Measurements from ENCODE around the gene ZMYM3.

DNA sequence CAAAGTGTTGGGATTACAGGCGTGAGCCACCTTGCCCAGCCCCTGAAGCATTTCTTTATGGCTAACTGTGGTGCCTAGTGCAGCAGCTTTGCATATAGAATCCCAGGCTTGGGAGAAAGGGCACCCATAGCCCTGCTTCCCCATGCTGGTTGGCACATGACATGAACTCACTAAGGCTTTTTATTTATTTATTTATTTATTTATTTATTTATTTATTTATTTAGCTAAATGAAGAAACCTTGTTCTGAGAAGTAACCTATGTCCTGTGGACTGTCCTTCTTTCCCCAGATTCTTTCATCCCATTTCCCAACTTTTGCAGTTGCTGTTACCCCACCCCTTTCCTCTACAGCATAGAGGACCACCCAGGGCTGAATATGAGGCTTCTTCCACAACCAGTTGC, 32.8 kb downstream of the ZMYM3 start:
- TF ChIP-seq SP1 (IDR thresholded peaks at IDR 0.05), result no peak
- TF ChIP-seq FOXK2 (IDR thresholded peaks at IDR 0.05), result no peak
- TF ChIP-seq ARNT (IDR thresholded peaks at IDR 0.05), result no peak
- no peak for TF ChIP-seq FOXA1 (IDR thresholded peaks at IDR 0.05)
- no peak for TF ChIP-seq FOXM1 (IDR thresholded peaks at IDR 0.05; ENCODE audit: borderline replicate concordance)
- no peak for TF ChIP-seq L3MBTL2 (conservative IDR thresholded peaks at IDR 0.05)
- TF ChIP-seq CTBP1 (IDR thresholded peaks at IDR 0.05; ENCODE audit: borderline replicate concordance), result no peak
- no peak for TF ChIP-seq TARDBP (IDR thresholded peaks at IDR 0.05)
- TF ChIP-seq NFRKB (IDR thresholded peaks at IDR 0.05), result no peak

All from HEK293T (cell line).